Uterus (tissue), 2 donors: ENCODE data around the gene CDR2L.

Source experiments
- CTCF ChIP-seq, 4 experiments: fragments of 200-600 bp in 2 of 4; fragments of 450-650 bp in 2 of 4; sonication (generic) in 2 of 4; IDR thresholded peaks; one replicate each; pipeline ENCODE4 v1.5.1; 2016 to 2019; ENCODE audit warnings: antibody characterized with exemption in 4 of 4, mild to moderate bottlenecking in 2 of 4, moderate library complexity in 1 of 4
- POLR2A ChIP-seq, 2 donors: fragments of 450-650 bp; IDR thresholded peaks; one replicate each; pipeline ENCODE4 v1.6.1; 2016; ENCODE audit warnings: antibody characterized with exemption in 2 of 2, mild to moderate bottlenecking in 1 of 2, moderate library complexity in 1 of 2

GRCh38 chr17:75046407-75047289 lies 59.2 kb downstream of the CDR2L start, which contains the start of the genes ATP5PD and KCTD2:
- TF ChIP-seq CTCF (IDR thresholded peaks at IDR 0.05) (peak in 1 of 4 experiments; percentile 25), POLR2A (IDR thresholded peaks at IDR 0.05) (peak; percentile 68 to 92)
